Heart left ventricle (tissue), 16 donors: ENCODE measurements around the gene EMP1. TPM values are rescaled to one million over a fixed set of nuclear protein-coding genes. Genes with fewer than 3 reads are reported as not detected.

ENCODE experiments used
- ATAC-seq, 4 donors: fragments of 200-7000 bp; cut with Tn5 transposase; one replicate each; pipeline ENCODE4 v1.9.1; 2020 to 2022; ENCODE audit warnings: moderate library complexity in 4 of 4, mild to moderate bottlenecking in 3 of 4, moderate number of reproducible peaks in 1 of 4
- DNase-seq, 5 donors: peaks; one replicate each; pipeline ENCODE4 v3.0.0-alpha.2; 2020
- H3K27ac ChIP-seq, 12 donors: fragments of 200-600 bp; sonication (generic) in 4 of 12; one replicate each; pipeline versions ENCODE4 v1.5.0 to v1.8.0; 2016 to 2022; ENCODE audit warnings: mild to moderate bottlenecking in 2 of 12
- H3K27me3 ChIP-seq, 9 donors: fragments of 200-600 bp; sonication (generic) in 2 of 9; one replicate each; pipeline versions ENCODE4 v1.5.1 to v1.8.0; 2016 to 2022; ENCODE audit warnings: mild to moderate bottlenecking in 3 of 9
- H3K36me3 ChIP-seq, 9 donors: fragments of 200-600 bp; sonication (generic) in 2 of 9; one replicate each; pipeline versions ENCODE4 v1.5.0 to v1.8.0; 2018 to 2022; ENCODE audit warnings: mild to moderate bottlenecking in 2 of 9
- H3K4me1 ChIP-seq, 12 donors: fragments of 200-600 bp; sonication (generic) in 4 of 12; one replicate each; pipeline versions ENCODE4 v1.5.0 to v1.8.0; 2016 to 2022; ENCODE audit warnings: mild to moderate bottlenecking in 3 of 12
- H3K4me3 ChIP-seq, 12 donors: fragments of 200-600 bp; sonication (generic) in 4 of 12; one replicate each; pipeline versions ENCODE4 v1.5.0 to v1.8.0; 2017 to 2022; ENCODE audit warnings: mild to moderate bottlenecking in 9 of 12, moderate library complexity in 4 of 12
- H3K9me3 ChIP-seq, 12 donors: fragments of 200-600 bp; sonication (generic) in 4 of 12; one replicate each; pipeline versions ENCODE4 v1.5.0 to v1.8.0; 2016 to 2022; ENCODE audit warnings: mild to moderate bottlenecking in 1 of 12
- CTCF ChIP-seq, 12 donors: fragments of 200-600 bp; sonication (generic) in 4 of 12; IDR thresholded peaks; one replicate each; pipeline versions ENCODE4 v1.5.0 to v1.8.0; 2018 to 2022; ENCODE audit warnings: antibody characterized with exemption in 12 of 12, mild to moderate bottlenecking in 5 of 12
- POLR2A ChIP-seq, 2 donors: fragments of 450-650 bp; IDR thresholded peaks; one replicate each; pipeline ENCODE4 v1.6.1; 2017; ENCODE audit warnings: antibody characterized with exemption in 2 of 2, mild to moderate bottlenecking in 2 of 2, moderate library complexity in 2 of 2
- WGBS, 4 donors: extraction: QIAGEN DNeasy Blood & Tissue Kit in 2 of 4; methylation state at CpG; one replicate each; pipeline versions ENCODE4 v1.1.5 to v1.1.7; 2013 to 2018; 5-methylcytosine and 5-hydroxymethylcytosine counted together
- intact Hi-C, 10 donors: fragments of 100-400 bp; cut with DNase I; formaldehyde crosslinking; loops; one replicate each; pipeline versions ENCODE4 v1.11.1 to v1.14.2; 2022
- polyA plus RNA-seq, 2 donors: library from polyadenylated mRNA; stranded (reverse); fragments of 200-250 nt; gene quantifications; one replicate each; pipeline ENCODE4 v1.2.3, GENCODE V29; 2013
- total RNA-seq, 9 donors: library from RNA; depleted of rRNA in 2 of 9; stranded (reverse); fragments of >200 nt in 2 of 9; fragmentation: NEBNext Ultra II Directional in 3 of 9; extraction: Animal tissue kit (Norgen Biotek cat#: 25700) in 3 of 9; gene quantifications; one replicate each; pipeline versions ENCODE4 v1.1.0 to v1.2.4, GENCODE V29; 2016 to 2023
- donor health status: ischemic (EF 13 %, LVEDD 7.1; RV severe dilation, severe dysfunction).
- donor health status: healthy with polysubstance abuse.
- donor health status: DM: no; HTN: yes; CAD: no.
- donor health status: DM: no; HTN: no; CAD: no.
- donor health status: ischemic (EF 25% LVEDD 6.9; RV normal size, moderate dysfunction).
- donor health status: ischemic (EF 25% LVEDD 5.7; RV mildly dilated, moderate dysfunction).
- donor health status: healthy.
- donor health status: DM: yes; HTN: yes; CAD: no.
- donor health status: ischemic (EF 35%, LVEDD 5.7; RV mildly dilated, moderate dysfunction).
- donor health status: nonischemic (EF 11% LVEDD 7.7; RV severe dilation, severe dysfunction).
- donor health status: DM: yes; HTN: yes; CAD: no.
- donor health status: PGD.
- donor health status: ischemic (EF 29% LVEDD 5.4; RV normal size, mild dysfunction).
- donor health status: nonischemic (EF 23%, LVEDD 6.1; RV moderate dilation, normal function).

EMP1 gene
- total and polyA plus RNA-seq, 11 donors: 16.4 to 281 (median 101) TPM

GRCh38 chr12:13195785-13196129 lies 769 bp upstream of the EMP1 start:
- intact Hi-C loops: loop anchor here in 9 of 10 donors (2.0 to 5.0 kb wide), 8 partner anchors 17 to 195 kb away; partner anchors contain the start of gene HEBP1 (in 1 of the 9)
- ATAC-seq (peak; percentile 5 to 17 (median 15)), DNase-seq (peak in 1 of 5 donors; percentile 29)
- Histone ChIP-seq H3K4me3 (peak overlapping the region in 7 of 12 donors; percentile 60 to 85 (median 66)), H3K4me1 (peaks cover 0 to 61% (median 26%) of the 10 kb centered on the region in 12 donors), H3K27me3 (no peaks in the 10 kb centered on the region), H3K9me3 (no peaks in the 10 kb centered on the region), H3K36me3 (peaks cover 0 to 5% (median 0%) of the 10 kb centered on the region in 9 donors), H3K27ac (peak overlapping the region; percentile 81 to 99 (median 90))
- WGBS, 4 donors: 4 to 14% (median 7%) methylated on average over 1 of the region's 1 CpG
- TF ChIP-seq POLR2A (IDR thresholded peaks at IDR 0.05): no peak
- no peak for TF ChIP-seq CTCF (IDR thresholded peaks at IDR 0.05)

DNA sequence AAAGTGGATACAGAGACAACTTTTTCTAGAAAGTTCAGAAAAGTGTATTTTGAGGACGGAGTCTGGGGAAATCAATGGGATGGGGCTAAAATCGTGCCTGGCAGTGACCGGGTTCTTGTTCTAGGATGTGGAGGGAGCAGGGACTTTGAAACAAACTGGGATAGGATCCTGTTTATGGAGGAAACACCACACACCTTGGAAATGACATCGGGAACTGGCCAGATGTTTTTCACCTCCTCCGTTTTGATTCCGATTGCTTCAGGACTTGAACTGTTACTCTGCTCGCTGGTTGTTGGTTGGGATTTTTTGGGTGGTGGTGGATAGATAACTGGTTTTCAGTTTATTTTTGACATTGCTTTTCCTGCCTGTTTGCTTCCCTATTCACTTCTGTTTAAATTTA lies 506 bp downstream of the EMP1 start:
- Histone ChIP-seq H3K27ac (peak overlapping the region; percentile 81 to 99 (median 90)), H3K27me3 (no peaks in the 10 kb centered on the region), H3K36me3 (peaks cover 0 to 5% (median 0%) of the 10 kb centered on the region in 9 donors), H3K4me3 (peak overlapping the region; percentile 54 to 85 (median 66)), H3K4me1 (peaks cover 0 to 74% (median 38%) of the 10 kb centered on the region in 12 donors), H3K9me3 (no peaks in the 10 kb centered on the region)
- DNase-seq (no peak), ATAC-seq (no peak)
- no peak for TF ChIP-seq POLR2A (IDR thresholded peaks at IDR 0.05)
- no peak for TF ChIP-seq CTCF (IDR thresholded peaks at IDR 0.05)
- intact Hi-C loops: loop anchor here in 9 of 10 donors (2.0 to 5.0 kb wide), 8 partner anchors 18 to 196 kb away; partner anchors contain the start of gene HEBP1 (in 1 of the 9)
- 35 to 55% (median 43%) methylated on average over 7 of the region's 7 CpGs for WGBS, 4 donors

DNA sequence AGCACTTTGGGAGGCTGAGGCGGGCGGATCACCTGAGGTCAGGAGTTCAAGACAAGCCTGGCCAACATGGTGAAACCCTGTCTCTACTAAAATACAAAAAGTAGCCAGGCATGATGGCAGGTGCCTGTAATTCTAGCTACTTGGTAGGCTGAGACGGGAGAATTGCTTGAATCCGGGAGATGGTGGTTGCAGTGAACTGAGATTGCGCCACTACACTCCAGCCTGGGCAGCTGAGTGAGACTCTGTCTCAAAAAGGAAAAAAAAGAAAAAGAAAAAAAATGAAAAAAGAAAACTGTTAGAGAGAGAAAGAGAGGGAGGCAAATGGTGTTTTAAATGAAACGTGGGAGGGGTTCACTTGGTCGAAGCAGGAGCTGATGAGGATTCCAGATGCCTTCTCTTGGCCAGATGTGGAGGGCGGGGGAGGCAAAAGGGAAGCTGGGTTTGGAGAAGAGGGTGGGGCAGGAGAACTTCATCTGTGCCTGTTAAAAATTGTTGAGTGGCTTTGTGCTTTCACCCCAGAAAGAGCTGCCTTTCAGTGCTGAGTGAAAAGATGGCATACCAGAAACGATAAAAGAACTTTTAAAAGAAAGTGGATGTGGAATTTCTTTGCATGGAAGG lies 1.1 kb downstream of the EMP1 start:
- TF ChIP-seq CTCF (IDR thresholded peaks at IDR 0.05) (no peak), POLR2A (IDR thresholded peaks at IDR 0.05) (no peak)
- intact Hi-C loops: loop anchor here in 9 of 10 donors (2.0 to 5.0 kb wide), 8 partner anchors 19 to 197 kb away; partner anchors contain the start of gene HEBP1 (in 2 of the 9)
- Histone ChIP-seq H3K4me1 (peaks cover 4 to 80% (median 44%) of the 10 kb centered on the region in 12 donors), H3K27ac (peak overlapping the region; percentile 81 to 99 (median 90)), H3K27me3 (no peaks in the 10 kb centered on the region), H3K9me3 (no peaks in the 10 kb centered on the region), H3K36me3 (peaks cover 0 to 5% (median 0%) of the 10 kb centered on the region in 9 donors), H3K4me3 (peak overlapping the region; percentile 54 to 85 (median 66))
- WGBS, 4 donors: 34 to 49% (median 44%) methylated on average over 9 of the region's 9 CpGs
- peak; percentile 40 to 75 (median 72) for ATAC-seq
- peak; percentile 78 to 86 (median 84) for DNase-seq

GRCh38 chr12:13198241-13198640 lies 1.7 kb downstream of the EMP1 start:
- DNase-seq: no peak
- WGBS, 4 donors: 38 to 51% (median 41%) methylated on average over 4 of the region's 4 CpGs

More at GRCh38 chr12:13198241-13198640, 1.7 kb downstream of the EMP1 start:
- H3K36me3 ChIP-seq: peaks cover 0 to 5% (median 0%) of the 10 kb centered on the region in 9 donors
- intact Hi-C loops: loop anchor here in 7 of 10 donors (2.0 to 5.0 kb wide), 6 partner anchors 46 to 197 kb away; partner anchors contain the start of gene HEBP1 (in 1 of the 7)
- peak overlapping the region; percentile 81 to 99 (median 90) for H3K27ac ChIP-seq
- ATAC-seq: no peak
- no peaks in the 10 kb centered on the region for H3K9me3 ChIP-seq
- no peaks in the 10 kb centered on the region for H3K27me3 ChIP-seq
- H3K4me3 ChIP-seq: peak overlapping the region; percentile 54 to 85 (median 66)
- no peak for TF ChIP-seq CTCF (IDR thresholded peaks at IDR 0.05)
- no peak for TF ChIP-seq POLR2A (IDR thresholded peaks at IDR 0.05)
- peaks cover 4 to 86% (median 49%) of the 10 kb centered on the region in 12 donors for H3K4me1 ChIP-seq
